OCI-LY3 (cell line): Measurements from ENCODE around the gene GDNF.

Experiments
- CTCF ChIP-seq: fragments of 200-600, 300-600 bp; sonication (generic); IDR thresholded peaks from 2 replicates; pipeline ENCODE4 v1.5.1; 2014; ENCODE audit warnings: antibody characterized with exemption, low read length, low read depth
- EZH2phosphoT487 ChIP-seq: fragments of 200-600 bp; shearing (Covaris generic); IDR thresholded peaks from 2 replicates; pipeline ENCODE4 v1.6.1; 2018; ENCODE audit warnings: antibody characterized with exemption, mixed run types, low read depth

- TF ChIP-seq CTCF (no peak), EZH2phosphoT487 (no peak)
Measured at GRCh38 chr5:37844009-37844408, 4.2 kb upstream of the GDNF start.
